GM10266 (cell line): ENCODE results near the gene ADCY5.

Experiments used
- DNase-seq: peaks from one replicate; pipeline ENCODE4 v3.0.0; 2012; ENCODE audit errors: extremely low spot score
- CTCF ChIP-seq: IDR thresholded peaks from 2 replicates; pipeline ENCODE4 v1.5.1; 2012; ENCODE audit warnings: mild to moderate bottlenecking, low read depth; ENCODE audit not compliant: control insufficient read depth, insufficient read depth; ENCODE audit errors: missing control alignments

ADCY5 gene

GRCh38 chr3:123430266-123430665 lies 18.6 kb downstream of the ADCY5 start:
- no peak for TF ChIP-seq CTCF

GRCh38 chr3:123429362-123430125 lies 19.3 kb downstream of the ADCY5 start:
- no peak for DNase-seq
- no peak for TF ChIP-seq CTCF

More at GRCh38 chr3:123430266-123430665, 18.6 kb downstream of the ADCY5 start:
- no peak for DNase-seq

GRCh38 chr3:123424999-123425712 lies 23.7 kb downstream of the ADCY5 start:
- no peak for TF ChIP-seq CTCF
- no peak for DNase-seq

- no peak for DNase-seq
- TF ChIP-seq CTCF, result no peak
Observed at GRCh38 chr3:123424321-123424998, 24.4 kb downstream of the ADCY5 start.

GRCh38 chr3:123423806-123424205 lies 25.1 kb downstream of the ADCY5 start:
- no peak for TF ChIP-seq CTCF
- DNase-seq, result no peak

GRCh38 chr3:123423031-123423430 lies 25.9 kb downstream of the ADCY5 start:
- DNase-seq, result no peak
- TF ChIP-seq CTCF, result no peak
